DMS 273 (cell line): ENCODE data around the gene MSH5.

Source experiments
- DNase-seq: peaks from one replicate; lab custom pipeline; 2025; ENCODE audit not compliant: unreplicated experiment; lab: John Stamatoyannopoulos, UW

MSH5 gene

DNA sequence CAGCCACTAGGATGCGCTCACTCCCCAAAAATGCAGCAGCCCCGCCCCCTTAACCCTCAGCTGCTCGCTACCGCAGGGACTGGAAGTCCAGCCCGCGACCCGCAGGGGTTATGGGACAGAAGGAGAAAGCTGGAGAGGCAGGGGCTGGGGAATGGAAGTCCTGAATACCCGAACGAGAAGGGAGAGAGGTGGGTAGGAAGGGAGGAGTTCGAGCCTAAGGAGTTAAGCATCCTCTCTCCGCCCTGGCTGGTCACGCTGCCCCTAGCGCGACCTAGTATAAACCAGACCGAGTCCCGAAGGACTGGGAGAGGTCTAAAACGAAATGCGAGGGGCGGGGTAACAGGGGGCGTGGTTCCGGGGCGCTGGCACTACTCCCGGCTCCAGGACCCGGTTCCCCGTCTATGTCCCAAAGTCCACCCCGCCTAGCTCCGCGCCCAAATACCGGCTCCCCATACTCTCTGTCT, 10.3 kb upstream of the MSH5 start:
- peak; percentile 93 for DNase-seq

DNA sequence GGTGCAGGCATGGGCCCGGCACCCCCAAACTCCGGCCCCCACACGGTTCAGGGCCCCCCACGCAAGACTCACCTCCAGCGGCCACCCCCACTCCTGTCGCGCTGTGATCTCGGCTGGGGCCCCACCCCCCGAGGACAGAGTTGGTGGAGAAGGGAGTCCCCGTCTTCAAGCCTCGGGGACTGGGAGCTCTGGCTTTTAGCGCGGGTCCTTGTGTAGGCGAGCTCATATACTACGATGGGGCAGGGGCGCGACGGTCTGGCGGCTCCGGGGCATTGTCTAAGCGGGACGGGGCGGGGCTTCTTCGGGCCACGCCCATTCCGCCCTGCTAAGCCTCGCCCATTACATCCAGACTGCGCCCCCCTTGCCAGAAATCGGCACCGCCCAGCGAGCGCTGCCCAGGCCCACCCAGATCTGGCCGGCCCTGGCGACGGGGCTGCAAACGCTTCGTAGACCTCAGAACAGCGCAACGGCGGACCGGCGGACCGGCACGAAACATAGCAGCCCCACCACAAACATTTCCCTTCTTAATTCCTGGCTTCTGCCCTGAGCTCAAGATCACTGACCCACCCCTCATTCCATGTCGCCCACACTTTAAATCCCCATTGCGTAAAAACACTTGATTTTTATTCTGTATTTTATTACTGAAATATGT, 9.7 kb upstream of the MSH5 start:
- peak; percentile 81 for DNase-seq

DNA sequence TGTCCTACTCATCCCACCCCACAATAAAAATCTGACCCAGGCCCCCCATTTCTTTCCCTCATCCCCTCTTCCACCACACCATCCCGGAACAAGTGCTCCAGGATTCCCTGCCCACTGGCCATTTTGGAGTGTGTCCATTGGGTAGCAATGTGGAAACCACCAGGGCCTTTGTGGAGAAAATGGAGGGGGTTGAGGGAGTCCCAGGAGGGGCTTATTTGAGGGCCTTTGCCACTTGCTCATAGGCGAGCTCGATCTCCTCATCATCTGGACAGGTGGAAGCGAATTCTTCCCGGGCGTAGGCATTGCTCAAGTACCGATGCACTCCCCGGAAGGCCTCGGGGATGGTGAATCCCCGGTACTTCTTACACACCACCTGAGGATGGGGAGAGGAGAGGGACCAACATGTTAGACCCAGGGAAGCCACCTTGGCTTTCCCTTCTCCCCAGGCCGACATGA, 9.1 kb upstream of the MSH5 start:
- no peak for DNase-seq

DNA sequence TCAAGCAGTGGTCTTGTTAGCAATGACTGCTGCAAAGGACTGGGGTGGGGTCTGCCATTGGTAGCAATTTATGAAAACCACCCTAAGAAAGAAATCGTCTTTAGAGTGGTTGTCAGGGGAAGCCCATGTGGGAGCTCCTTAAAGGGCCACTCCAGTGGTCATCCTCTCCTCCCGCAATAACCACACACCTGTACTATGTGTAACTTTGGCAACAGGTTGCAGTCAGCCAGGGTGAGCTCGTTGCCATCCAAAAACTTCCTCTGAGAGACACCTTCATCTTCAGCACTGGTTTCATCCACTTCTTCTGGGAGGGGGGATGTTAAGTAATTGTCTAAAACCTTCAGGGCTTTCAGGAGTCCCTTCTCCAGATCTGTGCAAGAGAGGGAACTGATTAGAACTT, 7.8 kb upstream of the MSH5 start:
- DNase-seq, result no peak

DNA sequence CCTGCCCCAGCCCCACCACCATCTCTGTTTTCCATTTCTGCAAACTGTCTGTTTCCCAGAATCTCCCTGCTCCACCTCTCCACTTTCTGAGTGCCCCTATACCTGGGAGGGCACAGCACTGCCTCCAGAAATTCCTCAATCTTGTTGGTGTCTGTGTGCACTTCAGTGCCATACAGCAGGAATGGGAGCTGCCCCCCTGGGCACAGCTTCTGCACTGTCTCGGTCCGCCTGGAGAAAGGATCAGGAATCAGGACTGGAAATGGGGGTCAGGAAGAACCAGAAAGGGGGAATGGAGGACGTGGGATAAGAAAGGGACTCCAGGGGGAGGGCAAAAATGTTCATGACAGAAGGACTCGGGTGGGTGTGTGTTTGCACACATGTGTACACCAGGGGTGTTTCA, 6.1 kb upstream of the MSH5 start:
- DNase-seq, result no peak

DNA sequence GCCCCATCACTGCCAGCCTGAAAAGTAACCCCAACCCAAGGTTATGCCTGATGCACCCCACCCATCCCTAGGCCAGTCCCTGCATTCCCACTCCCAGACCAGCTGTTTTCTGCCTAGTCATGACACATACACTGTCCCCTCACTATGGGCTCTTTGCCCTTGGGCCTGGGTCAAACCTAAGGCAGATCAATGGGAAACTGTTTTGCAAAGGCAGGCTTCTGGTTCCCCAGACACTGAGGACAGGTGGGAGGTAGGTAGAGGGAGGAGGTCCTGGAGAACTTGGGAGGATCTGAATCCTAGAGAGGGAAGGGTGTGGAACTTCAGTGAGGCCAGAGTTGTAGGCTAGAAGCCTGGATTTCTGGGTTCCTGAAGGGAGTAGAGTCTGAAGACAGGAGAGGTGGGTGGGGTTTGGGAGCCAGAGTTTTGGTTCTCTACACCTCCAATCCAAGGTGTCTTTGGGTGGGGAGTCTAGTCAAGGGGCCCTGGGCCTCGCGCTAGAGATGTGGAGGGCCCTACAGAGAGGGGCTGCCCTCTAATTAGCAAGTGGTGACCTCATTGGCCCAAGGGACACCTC, 5.5 kb upstream of the MSH5 start:
- no peak for DNase-seq

DNA sequence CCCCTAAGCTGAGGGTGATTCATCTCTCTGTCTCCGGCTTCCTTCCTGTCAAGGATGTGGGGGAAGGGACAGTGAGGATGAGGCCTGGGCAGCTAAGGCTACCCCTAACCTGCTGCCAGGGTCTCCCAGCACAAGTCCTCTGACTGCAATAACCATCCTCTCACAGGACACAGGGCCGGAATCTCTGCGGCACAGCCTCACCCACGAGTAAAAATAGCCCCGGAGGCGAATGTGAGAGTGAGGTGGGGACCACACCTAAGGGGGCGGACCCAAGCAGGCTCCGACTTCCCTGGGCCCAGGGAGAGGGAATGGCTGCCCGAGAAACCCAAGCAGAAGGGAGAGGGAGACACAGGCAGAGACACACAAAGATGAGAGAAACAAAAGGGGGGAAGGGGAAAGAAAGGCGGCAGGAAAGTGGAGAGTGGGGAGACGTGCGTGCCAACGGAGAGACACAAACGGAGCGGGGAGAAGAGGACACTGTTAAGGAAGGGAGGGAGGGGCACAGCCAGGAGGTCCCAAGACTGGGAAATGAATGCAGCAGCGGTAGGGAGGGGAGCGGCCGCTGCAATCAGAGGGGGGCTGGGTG, 4.9 kb upstream of the MSH5 start:
- DNase-seq, result peak; percentile 37

DNA sequence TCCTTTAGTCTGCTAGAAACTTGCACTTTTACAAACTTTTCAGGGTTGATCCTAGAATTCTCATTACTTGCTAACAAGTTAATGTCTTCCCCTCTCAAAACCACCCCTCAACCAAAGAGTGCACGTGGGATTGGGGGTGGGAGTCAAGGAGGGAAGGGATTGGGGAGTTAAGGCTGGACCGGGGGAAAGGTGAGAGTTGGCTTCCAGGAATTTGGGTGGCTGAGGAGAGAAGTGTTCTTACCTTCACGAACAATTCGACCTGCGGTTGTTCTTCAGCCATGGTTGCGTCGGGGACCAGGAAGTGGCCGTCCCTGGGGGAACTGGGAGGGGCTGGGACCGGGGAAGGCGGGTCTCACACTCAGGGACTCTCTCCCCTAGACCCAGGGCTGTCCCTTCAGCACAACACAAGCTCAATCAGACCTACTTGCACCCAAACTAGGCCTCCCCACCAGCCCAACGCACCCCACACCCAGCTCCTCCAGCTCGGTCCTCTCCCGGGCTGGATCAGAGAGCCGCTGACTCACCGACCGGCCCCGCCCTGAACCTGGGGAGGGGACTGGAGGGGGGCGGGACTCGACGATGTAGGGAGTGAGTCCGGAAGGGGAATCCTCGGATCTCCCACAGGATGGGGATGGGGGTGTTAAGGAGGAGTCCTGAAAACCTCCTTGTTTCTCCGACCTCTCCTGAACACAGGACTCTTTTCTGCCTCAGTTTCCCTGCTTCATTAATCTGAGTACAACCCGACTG, 3.6 kb upstream of the MSH5 start, which contains the start of gene CLIC1:
TSS of gene CLIC1 (minus strand) at position 510 of the 747 bp plus-strand sequence. CDS start at position 280, 230 bp downstream.
- DNase-seq, result peak; percentile 90

DNA sequence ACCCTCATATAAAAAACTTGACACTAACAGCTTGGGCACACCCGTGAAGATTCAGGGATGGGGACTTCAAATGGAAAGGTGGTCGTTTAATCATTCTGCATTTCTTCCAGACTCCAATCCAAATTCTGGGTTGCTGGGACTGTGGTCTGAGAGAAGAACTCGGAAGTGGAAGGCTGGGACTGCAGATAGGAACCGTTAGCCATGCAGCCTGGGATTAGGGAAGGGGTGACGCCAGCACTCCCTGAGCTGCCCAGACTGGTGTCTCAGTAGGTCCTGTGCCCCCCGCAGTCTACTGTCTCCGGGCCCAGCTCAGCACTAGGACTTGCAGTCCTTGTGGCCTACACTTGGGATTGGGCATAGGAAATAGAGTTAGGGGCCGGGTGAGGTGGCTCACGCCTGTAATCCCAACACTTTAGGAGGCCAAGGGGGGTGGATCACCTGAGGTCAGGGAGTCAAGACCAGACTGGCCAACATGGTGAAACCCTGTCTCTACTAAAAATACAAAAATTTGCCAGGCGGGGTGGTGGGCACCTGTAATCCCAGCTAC, 3.0 kb upstream of the MSH5 start:
- DNase-seq, result no peak

DNA sequence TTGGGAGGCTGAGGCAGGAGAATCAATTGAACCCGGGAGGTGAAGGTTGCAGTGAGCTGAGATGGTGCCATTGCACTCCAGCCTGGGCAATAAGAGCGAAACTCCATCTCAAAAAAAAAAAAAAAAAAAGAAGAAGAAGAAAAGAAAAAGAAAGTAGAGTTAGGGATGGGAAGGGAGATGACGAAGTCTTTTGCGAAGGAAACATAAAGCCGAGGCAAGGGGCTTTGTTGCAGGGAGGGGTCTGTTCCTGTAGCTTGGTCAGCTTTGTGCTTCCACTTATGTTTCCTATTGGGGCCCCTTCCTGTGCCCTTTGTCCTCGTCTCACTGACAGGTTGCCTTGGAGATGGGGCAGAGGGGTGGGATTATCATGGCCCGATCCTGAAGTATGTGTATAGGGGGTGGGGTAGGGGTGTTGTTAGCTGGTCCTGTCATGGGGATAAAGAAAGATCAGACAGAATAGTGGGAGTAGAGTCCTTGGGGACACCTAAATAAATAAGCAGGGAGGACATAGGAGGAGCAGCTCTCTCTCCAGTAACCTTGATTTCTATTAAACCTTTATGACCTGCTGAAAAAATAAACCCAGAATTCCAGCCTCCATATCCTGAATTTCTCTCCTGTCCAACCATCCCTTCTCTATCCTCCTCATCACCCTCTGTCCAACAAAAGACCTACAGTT, 2.4 kb upstream of the MSH5 start:
- DNase-seq, result no peak

DNA sequence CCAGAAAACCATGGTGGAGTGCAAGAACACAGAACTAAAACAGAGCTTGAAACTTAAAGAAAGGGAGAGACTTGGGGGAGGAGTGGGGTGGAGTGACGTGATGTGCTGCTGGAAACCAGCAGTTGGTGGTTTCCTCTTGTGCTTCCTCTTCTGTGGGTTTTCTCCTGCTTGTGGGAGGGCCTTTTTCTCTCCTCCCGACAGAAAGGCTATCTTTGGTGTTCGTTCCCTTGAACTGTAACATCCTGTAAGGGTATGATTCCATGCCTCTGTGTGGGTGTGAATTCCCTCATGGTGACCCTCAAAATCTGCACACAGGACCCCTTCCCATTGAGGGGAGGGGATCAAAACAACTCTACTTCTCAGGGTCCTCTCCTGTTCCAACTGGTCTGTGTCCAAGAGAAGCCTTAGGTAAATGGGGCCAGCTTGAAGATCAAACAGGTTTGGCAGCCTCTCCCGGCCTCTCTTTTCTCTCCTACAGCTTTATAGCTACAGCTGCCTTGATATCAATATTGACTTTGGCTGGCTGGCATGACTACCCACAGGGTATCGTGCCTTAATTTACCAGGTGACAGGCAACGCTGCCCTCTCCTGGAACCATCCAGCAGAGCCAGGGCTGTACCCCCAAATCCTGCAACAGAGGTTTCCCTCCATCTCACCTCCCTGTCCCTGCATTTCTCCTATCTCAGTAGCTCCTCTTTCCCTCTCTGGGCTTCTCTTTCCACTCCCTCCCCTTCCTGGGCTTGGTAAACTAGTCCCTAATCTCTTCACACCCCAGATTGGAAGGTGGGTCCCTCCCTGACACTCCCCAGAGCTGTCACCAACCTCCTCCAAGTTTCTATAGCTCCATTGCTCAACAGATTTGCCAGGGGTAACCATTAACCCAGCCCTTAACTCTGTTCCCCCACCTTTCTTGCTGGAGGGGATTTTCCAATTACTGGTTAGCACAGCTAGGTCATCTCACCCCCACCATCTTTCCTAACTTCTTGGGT, 1.5 kb upstream of the MSH5 start:
- peak; percentile 45 for DNase-seq

DNA sequence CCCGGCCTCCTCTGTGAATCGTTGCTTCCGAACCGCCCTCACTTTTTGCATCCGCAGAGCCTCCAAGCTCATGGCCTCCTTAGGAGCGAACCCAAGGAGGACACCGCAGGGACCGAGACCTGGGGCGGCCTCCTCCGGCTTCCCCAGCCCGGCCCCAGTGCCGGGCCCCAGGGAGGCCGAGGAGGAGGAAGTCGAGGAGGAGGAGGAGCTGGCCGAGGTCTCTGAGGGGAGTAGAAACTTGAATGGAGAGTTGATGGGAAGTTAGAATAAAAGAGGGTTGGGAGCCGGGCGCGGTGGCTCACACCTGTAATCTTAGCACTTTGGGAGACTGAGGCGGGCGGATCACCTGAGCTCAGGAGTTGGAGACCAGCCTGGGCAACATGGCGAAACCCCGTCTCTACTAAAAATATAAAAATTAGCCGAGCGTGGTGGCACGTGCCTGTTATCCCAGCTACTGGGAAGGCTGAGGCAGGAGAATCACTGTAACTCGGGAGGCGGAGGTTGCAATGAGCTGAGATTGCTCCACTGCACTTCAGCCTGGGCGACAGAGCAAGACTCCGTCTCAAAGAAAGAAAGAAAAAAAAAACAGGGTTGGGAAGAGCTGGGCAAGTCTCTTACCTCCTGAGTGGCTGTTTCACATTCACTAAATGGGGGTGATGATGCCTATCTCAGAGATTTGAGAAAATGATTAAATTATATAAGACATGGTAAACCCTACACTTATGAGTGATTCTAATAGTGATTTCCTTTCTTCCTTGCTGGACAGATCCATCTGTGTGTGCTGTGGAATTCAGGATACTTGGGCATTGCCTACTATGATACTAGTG, 805 bp downstream of the MSH5 start:
- DNase-seq, result no peak

DNA sequence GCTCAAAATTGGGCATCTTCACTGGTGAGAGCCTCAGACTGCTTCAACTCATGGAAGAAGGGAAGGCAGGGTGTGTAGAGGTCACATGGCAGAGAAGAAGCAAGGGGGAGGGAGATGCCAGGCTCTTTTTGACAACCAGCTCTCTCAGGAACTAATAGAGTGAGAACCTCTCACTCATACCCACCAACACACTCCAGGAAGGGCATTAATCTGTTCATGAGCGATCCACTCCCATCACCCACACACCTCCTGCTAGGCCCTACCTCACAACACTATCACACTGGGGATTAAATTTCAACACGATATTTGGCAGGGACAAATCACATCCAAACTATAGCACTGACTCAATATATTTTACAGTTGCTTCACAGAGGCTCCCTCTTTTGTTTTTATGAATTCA, 2.0 kb downstream of the MSH5 start:
- no peak for DNase-seq

DNA sequence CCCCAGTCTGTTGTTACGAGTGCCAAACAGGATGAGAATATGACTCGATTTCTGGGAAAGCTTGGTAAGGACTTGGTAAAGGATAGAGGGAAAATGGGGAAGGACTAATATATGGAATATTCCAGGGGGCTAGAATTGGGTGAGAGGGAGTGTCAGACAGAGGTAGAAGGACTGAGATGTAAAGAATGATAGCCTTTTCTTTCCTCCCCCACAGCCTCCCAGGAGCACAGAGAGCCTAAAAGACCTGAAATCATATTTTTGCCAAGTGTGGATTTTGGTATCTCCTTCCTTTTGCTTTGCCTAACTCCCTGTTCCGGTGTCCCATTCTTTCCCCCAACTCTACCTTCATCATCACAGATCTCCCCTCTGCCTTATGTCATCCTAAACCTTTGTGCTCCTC, 3.1 kb downstream of the MSH5 start:
- no peak for DNase-seq

DNA sequence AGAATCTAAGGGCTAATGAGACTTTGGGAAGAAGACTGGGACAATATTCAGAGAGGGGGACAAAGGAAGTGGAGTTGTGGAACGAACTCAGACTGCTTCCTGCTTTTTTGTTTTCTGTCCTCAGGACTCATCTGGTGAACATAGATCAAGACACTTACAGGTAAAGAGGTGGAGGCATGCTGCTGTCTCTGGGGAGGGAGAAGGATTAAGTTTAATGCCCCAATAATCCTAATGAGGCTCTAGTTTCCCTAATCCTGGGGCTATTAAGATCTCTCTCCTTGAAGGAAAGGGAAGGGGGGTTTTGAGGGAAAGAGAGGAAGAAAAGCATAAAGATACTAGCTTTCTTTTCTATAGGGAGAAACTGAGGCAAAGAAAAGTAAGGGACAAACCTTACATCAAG, 4.6 kb downstream of the MSH5 start:
- no peak for DNase-seq

DNA sequence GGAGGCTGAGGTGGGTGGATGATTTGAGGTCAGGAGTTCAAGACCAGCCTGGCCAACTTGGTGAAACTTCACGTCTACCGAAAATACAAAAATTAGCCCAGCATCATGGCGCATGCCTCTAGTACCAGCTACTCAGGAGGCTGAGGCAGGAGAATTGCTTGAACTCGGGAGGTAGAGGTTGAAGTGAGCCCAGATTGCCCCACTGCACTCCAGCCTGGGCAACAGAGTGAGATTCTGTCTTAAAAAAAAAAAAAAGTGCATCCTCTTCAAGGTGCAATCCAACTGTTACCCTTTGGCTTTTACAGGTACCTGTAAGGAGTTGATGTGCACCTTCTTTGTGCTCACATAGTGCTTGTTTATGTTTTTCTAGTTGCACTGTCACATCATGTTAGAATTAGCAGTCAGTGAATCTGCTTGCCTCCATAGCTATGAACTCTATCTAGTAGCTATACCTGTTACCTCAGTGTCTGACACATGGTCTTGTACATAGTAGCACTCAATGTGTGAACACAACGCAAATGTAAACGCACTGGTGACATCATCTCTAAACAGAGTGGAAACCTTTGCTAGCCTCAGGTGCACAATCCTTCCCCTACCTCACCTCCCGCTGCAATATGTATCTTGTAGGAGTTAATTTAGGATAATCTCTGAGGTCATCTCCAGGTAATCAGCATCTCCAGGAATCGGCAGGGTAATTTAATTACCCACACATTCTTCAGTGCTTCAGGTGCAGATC, 9.7 kb downstream of the MSH5 start:
- DNase-seq, result no peak

DNA sequence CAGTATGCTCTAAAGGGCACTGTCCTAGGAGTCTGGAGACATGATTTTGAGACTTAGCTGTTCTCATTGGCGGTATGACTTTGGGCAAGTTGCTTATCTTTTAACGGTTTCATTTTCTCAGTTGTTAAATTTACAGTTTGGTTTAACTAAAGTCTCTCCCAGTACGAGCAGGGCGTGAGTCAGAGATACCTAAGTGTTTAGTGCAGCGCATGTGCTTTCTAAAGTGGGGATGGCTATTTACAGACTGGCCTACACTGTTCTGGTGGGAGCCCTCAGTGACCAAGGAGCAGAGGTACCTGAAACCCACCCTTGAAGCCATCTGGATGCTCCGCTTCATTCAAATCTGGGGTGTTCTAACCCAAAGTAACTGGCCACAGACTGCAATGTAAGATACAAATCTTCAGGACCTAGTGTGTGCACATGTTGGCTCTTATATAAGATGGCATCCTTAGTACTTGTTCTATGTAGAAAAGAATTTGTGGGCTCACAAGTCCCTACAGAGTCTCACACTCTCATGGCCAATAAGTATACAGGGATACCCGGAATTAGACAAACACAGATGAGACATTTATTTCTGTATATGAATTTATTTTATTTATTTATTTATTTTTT, 10.7 kb downstream of the MSH5 start:
- no peak for DNase-seq
